Motor neuron (in vitro differentiated cells): Measurements from ENCODE around the gene HIC1. TPM values are rescaled to one million over a fixed set of nuclear protein-coding genes. Genes with fewer than 3 reads are reported as not detected.
A peak's percentile ranks its signal among the peaks of the same experiment; 100 is the strongest.

Experiments used
- ATAC-seq, 8 experiments: fragments of 200-7000 bp; cut with Tn5 transposase; replicated peaks in 6 of 8; 2 replicates each; pipeline ENCODE4 v1.8.0; 2021; ENCODE audit warnings: mild to moderate bottlenecking in 8 of 8, moderate library complexity in 8 of 8
- H3K27ac ChIP-seq, 2 donors: fragments of 250-450 bp; sonication (Bioruptor Pico); 2 replicates each; pipeline ENCODE4 v1.9.0; 2021; ENCODE audit warnings: antibody characterized with exemption in 2 of 2, mild to moderate bottlenecking in 2 of 2, moderate library complexity in 1 of 2
- H3K4me1 ChIP-seq, 2 donors: fragments of 250-450 bp; sonication (Bioruptor Pico); replicated peaks in 1 of 2; 2 replicates each; pipeline ENCODE4 v1.6.1; 2021; ENCODE audit warnings: antibody characterized with exemption in 2 of 2, mild to moderate bottlenecking in 2 of 2, moderate library complexity in 1 of 2
- H3K4me3 ChIP-seq, 5 donors: fragments of 250-450 bp; sonication (Bioruptor Pico); 2 replicates each; pipeline ENCODE4 v1.9.0; 2021; ENCODE audit warnings: antibody characterized with exemption in 5 of 5, mild to moderate bottlenecking in 5 of 5, moderate library complexity in 4 of 5
- WGBS, 10 experiments: fragments of 450-650 bp; shearing (Covaris generic); methylation state at CpG; one replicate each; pipeline ENCODE4 v1.0.0; 2022; 5-methylcytosine and 5-hydroxymethylcytosine counted together
- in situ Hi-C, 9 experiments: fragments of 400-800 bp; cut with MboI; loops; one replicate each; pipeline ENCODE4 v1.15.0; 2021; ENCODE audit warnings: low sequenced_read_pairs in 9 of 9, low pct_unique_long_range_greater_than_20kb in 2 of 9; ENCODE audit not compliant: unreplicated experiment in 9 of 9
- total RNA-seq, 8 experiments: library from RNA; unstranded; fragments of 300-600 nt; gene quantifications; 2 replicates each; pipeline versions ENCODE4 v1.2.3 to v1.2.4, GENCODE V29; 2022

The HIC1 gene
- total RNA-seq, 8 experiments from 2014 or later, result 0.71 to 24.0 (median 6.7) TPM

GRCh38 chr17:2108170-2108569 is 53.3 kb downstream of the HIC1 start:
- Histone ChIP-seq H3K4me1 (no peaks in the 10 kb centered on the region), H3K4me3 (no peak overlapping the region), H3K27ac (no peak overlapping the region)
- ATAC-seq, result no peak
- in situ Hi-C loops, result no loop called here
- 34 to 100% (median 85%) methylated on average over 2 to 7 of the region's 8 CpGs; no CpG with 5 or more reads in 3 of the 10 experiments for WGBS, 10 experiments

- Histone ChIP-seq H3K4me3 (no peak overlapping the region), H3K27ac (no peak overlapping the region), H3K4me1 (no peaks in the 10 kb centered on the region)
- in situ Hi-C loops, result no loop called here
- WGBS, 10 experiments, result 75 to 100% (median 95%) methylated on average over 3 to 6 of the region's 6 CpGs; no CpG with 5 or more reads in 1 of the 10 experiments
- ATAC-seq, result no peak
These were observed 55.5 kb downstream of the HIC1 start for GRCh38 chr17:2110436-2110835.

- Histone ChIP-seq H3K4me1 (no peaks in the 10 kb centered on the region), H3K4me3 (no peak overlapping the region), H3K27ac (no peak overlapping the region)
- in situ Hi-C loops, result no loop called here
- ATAC-seq, result peak in 1 of 8 experiments; percentile 31
- 20 to 100% (median 87%) methylated on average over 1 to 5 of the region's 5 CpGs; no CpG with 5 or more reads in 3 of the 10 experiments for WGBS, 10 experiments
These were observed 56.8 kb downstream of the HIC1 start for GRCh38 chr17:2111691-2112090.

Other genes with a start within 250 kb of the HIC1 start
- 10 to 100 TPM in 4 of 8 experiments, 1 to 10 TPM in 4; 5.4 to 16.6 (median 9.8) TPM for gene SMYD4, start 225.2 kb upstream of the HIC1 start, total RNA-seq
- gene RPA1, start 225.1 kb upstream of the HIC1 start, total RNA-seq, result 10 to 100 TPM in 6 of 8 experiments, 1 to 10 TPM in 2; 7.9 to 52.8 (median 16.9) TPM
- 1 to 10 TPM in 6 of 8 experiments, under 1 TPM in 2; 0.41 to 3.6 (median 1.6) TPM for gene RTN4RL1, start 29.8 kb upstream of the HIC1 start, total RNA-seq
- 100 to 1,000 TPM in 1 of 8 experiments, 10 to 100 TPM in 7; 15.3 to 113 (median 29.0) TPM for gene DPH1, start 24.9 kb upstream of the HIC1 start, total RNA-seq
- gene OVCA2, start 13.1 kb upstream of the HIC1 start, total RNA-seq, result 10 to 100 TPM; 10.1 to 28.5 (median 20.2) TPM
- 10 to 100 TPM; 18.5 to 54.9 (median 30.6) TPM for gene SMG6, start 248.7 kb downstream of the HIC1 start, total RNA-seq
- 10 to 100 TPM in 5 of 8 experiments, 1 to 10 TPM in 3; 4.9 to 24.0 (median 10.6) TPM for gene SRR, start 248.8 kb downstream of the HIC1 start, total RNA-seq